GM12801 (cell line): Measurements from ENCODE around the gene CTNNA3.

ENCODE experiments used
- CTCF ChIP-seq: IDR thresholded peaks from one replicate; pipeline ENCODE4 v1.5.1; 2011; ENCODE audit warnings: control low read depth; ENCODE audit not compliant: insufficient read length; ENCODE audit errors: extremely low read depth

CTNNA3 gene

GRCh38 chr10:66362522-66362921, 1333.5 kb downstream of the CTNNA3 start:
- no peak for TF ChIP-seq CTCF

- no peak for TF ChIP-seq CTCF
Observed at GRCh38 chr10:66353422-66353821, 1342.6 kb downstream of the CTNNA3 start.

- no peak for TF ChIP-seq CTCF
Observed at GRCh38 chr10:66350622-66351399, 1345.2 kb downstream of the CTNNA3 start.

GRCh38 chr10:66349726-66350125, 1346.3 kb downstream of the CTNNA3 start:
- TF ChIP-seq CTCF: no peak

GRCh38 chr10:66349076-66349475, 1346.9 kb downstream of the CTNNA3 start:
- no peak for TF ChIP-seq CTCF

GRCh38 chr10:66337211-66337610, 1358.8 kb downstream of the CTNNA3 start:
- no peak for TF ChIP-seq CTCF

GRCh38 chr10:66336791-66337190, 1359.2 kb downstream of the CTNNA3 start:
- no peak for TF ChIP-seq CTCF

GRCh38 chr10:66329147-66329546, 1366.8 kb downstream of the CTNNA3 start:
- TF ChIP-seq CTCF: no peak
